TTC549 (cell line): ENCODE results near the gene LHB.
"Not testable (repeated sequence)": the region's sequence is repeated elsewhere in the genome, so short reads cannot be mapped to it uniquely, and the experiment has no call there.

Source experiments
- FAIRE-seq: peaks from 2 replicates; lab custom pipeline; 2012; peaks lifted over from hg19 to GRCh38; lab: Jason Lieb, UNC

Gene LHB

GRCh38 chr19:49038111-49038510, 21.2 kb upstream of the LHB start:
- FAIRE-seq: not testable (repeated sequence)

GRCh38 chr19:49036815-49037214, 19.9 kb upstream of the LHB start, which contains the start of gene CGB1:
Gene CGB1, minus strand, starts transcription at chr19:49036895. Its CDS starts 184 bp downstream, at chr19:49036711.
- not testable (repeated sequence) for FAIRE-seq

GRCh38 chr19:49031642-49032301, 14.9 kb upstream of the LHB start, which contains the start of gene CGB2:
Gene CGB2, plus strand, starts transcription at chr19:49031890. Its CDS starts 206 bp downstream, at chr19:49032096.
- not testable (repeated sequence) for FAIRE-seq

- not testable (repeated sequence) for FAIRE-seq
Measured at GRCh38 chr19:49030323-49030722, 13.4 kb upstream of the LHB start.

GRCh38 chr19:49029749-49030148, 12.9 kb upstream of the LHB start:
- not testable (repeated sequence) for FAIRE-seq

GRCh38 chr19:49028686-49029085, 11.8 kb upstream of the LHB start:
- FAIRE-seq: not testable (repeated sequence)

- not testable (repeated sequence) for FAIRE-seq
Measured at GRCh38 chr19:49025599-49025998, 8.7 kb upstream of the LHB start.

- not testable (repeated sequence) for FAIRE-seq
Measured at GRCh38 chr19:49025088-49025487, 8.2 kb upstream of the LHB start.

GRCh38 chr19:49024233-49024632, 7.3 kb upstream of the LHB start, which contains the start of gene CGB3:
Gene CGB3, minus strand, starts transcription at chr19:49024333. Its CDS starts 362 bp downstream, at chr19:49023971.
- FAIRE-seq: not testable (repeated sequence)

- FAIRE-seq: no peak
Measured at GRCh38 chr19:49022116-49022515, 5.2 kb upstream of the LHB start.

- FAIRE-seq: no peak
Measured at GRCh38 chr19:49020931-49021895, 4.3 kb upstream of the LHB start.

GRCh38 chr19:49020342-49020741, 3.5 kb upstream of the LHB start:
- FAIRE-seq: no peak

GRCh38 chr19:49019242-49019932, 2.5 kb upstream of the LHB start:
- no peak for FAIRE-seq

GRCh38 chr19:49018388-49019241, 1.7 kb upstream of the LHB start:
- not testable (repeated sequence) for FAIRE-seq

GRCh38 chr19:49017666-49018351, 918 bp upstream of the LHB start:
- FAIRE-seq: no peak

- FAIRE-seq: no peak
Measured at GRCh38 chr19:49016067-49016839, 638 bp downstream of the LHB start.

- no peak for FAIRE-seq
Measured at GRCh38 chr19:49014870-49015255, 2.0 kb downstream of the LHB start.

GRCh38 chr19:49014123-49014869, 2.6 kb downstream of the LHB start:
- no peak for FAIRE-seq

- no peak for FAIRE-seq
Measured at GRCh38 chr19:49011194-49011593, 5.7 kb downstream of the LHB start.
